Measurements from ENCODE around the gene LUZP1. TPM values are rescaled to one million over a fixed set of nuclear protein-coding genes. Genes with fewer than 3 reads are reported as not detected.

The LUZP1 gene
- total and polyA plus RNA-seq, 8 donors: 1.7 to 15.2 (median 6.1) TPM

DNA sequence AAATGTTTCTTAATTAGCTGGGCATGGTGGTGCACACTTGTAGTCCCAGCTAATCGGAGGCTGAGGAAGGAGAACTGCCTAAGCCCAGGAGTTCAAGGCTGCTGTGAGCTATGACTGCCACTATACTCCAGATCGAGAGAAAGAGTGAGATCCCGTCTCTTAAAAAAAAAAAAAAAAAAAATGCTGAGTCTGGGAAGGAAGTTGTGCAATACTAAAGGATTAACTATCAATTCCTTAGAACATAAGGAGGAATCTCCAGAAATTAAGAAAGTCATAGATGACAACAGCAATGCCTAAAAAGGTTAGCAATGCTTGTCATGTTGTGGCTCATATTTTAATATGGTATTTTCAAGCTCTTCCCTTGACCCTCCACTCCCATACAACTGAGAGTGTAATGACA lies 5.3 kb downstream of the LUZP1 start:
- ATAC-seq: no peak
- Histone ChIP-seq H3K9me3 (no peaks in the 10 kb centered on the region), H3K4me3 (no peak overlapping the region), H3K27me3 (no peaks in the 10 kb centered on the region), H3K4me1 (peaks cover 0 to 8% (median 5%) of the 10 kb centered on the region in 3 donors), H3K27ac (no peak overlapping the region), H3K36me3 (no peaks in the 10 kb centered on the region)
- FAIRE-seq: no peak
- WGBS, 2 donors: 81 to 86% methylated on average over 3 of the region's 3 CpGs
- TF ChIP-seq, protein P1, sequence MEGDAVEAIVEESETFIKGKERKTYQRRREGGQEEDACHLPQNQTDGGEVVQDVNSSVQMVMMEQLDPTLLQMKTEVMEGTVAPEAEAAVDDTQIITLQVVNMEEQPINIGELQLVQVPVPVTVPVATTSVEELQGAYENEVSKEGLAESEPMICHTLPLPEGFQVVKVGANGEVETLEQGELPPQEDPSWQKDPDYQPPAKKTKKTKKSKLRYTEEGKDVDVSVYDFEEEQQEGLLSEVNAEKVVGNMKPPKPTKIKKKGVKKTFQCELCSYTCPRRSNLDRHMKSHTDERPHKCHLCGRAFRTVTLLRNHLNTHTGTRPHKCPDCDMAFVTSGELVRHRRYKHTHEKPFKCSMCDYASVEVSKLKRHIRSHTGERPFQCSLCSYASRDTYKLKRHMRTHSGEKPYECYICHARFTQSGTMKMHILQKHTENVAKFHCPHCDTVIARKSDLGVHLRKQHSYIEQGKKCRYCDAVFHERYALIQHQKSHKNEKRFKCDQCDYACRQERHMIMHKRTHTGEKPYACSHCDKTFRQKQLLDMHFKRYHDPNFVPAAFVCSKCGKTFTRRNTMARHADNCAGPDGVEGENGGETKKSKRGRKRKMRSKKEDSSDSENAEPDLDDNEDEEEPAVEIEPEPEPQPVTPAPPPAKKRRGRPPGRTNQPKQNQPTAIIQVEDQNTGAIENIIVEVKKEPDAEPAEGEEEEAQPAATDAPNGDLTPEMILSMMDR (IDR thresholded peaks at IDR 0.05): no peak
- DNase-seq: no peak
- intact Hi-C loops (cut with DNase I): no loop called here

DNA sequence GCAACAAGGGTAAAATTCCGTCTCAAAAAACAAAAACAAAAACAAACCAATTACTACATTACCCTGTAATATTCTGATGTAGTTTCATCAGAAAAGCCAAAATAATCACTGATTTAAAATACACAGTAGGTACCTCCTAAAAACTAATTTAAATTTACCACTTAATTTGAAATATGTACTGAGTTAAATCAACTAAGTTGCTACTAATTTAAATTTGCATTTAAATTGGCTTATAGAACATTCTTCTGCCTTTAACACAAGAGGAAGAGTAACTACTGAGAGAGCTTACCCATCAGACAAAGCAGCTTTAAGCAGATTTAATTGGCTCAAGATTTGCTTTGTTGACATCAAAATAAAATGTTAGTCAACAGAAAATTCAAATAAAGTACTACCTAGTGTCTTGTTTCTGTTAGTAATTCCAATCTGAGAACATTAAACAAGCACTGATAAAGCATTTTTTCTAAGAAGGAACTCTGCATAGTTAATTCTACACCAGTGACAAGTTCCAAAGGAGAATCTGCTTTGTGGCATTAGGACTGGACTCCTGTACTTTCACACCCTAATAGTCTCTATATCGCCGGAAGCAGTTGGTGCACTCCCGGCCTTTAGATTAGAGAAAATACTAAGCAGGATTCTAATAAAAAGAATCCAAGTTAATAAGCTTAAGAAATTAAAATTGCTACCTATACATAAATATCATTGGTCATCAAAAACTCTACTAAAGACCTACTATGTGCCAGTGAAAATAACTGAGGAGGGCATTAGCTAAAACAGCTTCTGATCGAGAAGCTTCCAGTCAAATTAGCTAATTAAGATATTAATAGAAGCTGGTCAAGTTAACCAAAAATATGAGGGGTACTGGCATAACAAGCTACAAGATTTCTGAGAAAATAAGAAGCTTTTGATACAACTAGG lies 8.4 kb downstream of the LUZP1 start:
- FAIRE-seq (no peak), ATAC-seq (no peak), DNase-seq (no peak)
- WGBS, 2 donors: 75 to 79% methylated on average over 5 of the region's 5 CpGs
- no peaks in the 10 kb centered on the region for H3K36me3 ChIP-seq
- no peak overlapping the region for H3K4me3 ChIP-seq
- no peaks in the 10 kb centered on the region for H3K27me3 ChIP-seq
- H3K27ac ChIP-seq: no peak overlapping the region
- TF ChIP-seq, protein P1 (IDR thresholded peaks at IDR 0.05): no peak
- H3K9me3 ChIP-seq: no peaks in the 10 kb centered on the region
- intact Hi-C loops (cut with DNase I): no loop called here
- H3K4me1 ChIP-seq: peaks cover 0 to 5% (median 0%) of the 10 kb centered on the region in 3 donors

DNA sequence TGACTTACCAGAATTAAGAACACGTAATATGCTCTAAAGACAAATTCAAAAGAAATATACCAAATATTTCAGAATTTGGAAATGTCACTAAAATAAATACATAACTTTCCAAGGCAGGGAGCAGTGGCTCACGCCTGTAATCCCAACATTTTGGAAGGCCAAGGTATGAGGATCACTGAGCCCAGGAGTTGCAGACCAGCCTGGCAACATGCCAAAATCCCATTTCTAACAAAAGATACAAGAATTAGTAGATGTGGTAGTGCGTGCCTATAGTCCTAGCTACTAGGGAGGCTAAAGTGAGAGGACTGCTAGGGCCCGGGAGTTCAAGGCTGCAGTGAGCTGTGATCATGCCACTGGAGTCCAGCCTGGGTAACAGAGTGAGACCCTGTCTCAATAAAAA lies 11.7 kb downstream of the LUZP1 start:
- no peak for ATAC-seq
- 96% methylated on average over 4 of the region's 4 CpGs for WGBS, 2 donors
- FAIRE-seq: no peak
- no peak for DNase-seq
- Histone ChIP-seq H3K36me3 (no peaks in the 10 kb centered on the region), H3K9me3 (no peaks in the 10 kb centered on the region), H3K4me1 (peaks cover 0 to 5% (median 0%) of the 10 kb centered on the region in 3 donors), H3K27ac (no peak overlapping the region), H3K4me3 (no peak overlapping the region), H3K27me3 (no peaks in the 10 kb centered on the region)
- TF ChIP-seq, protein P1 (IDR thresholded peaks at IDR 0.05): no peak
- intact Hi-C loops (cut with DNase I): no loop called here

DNA sequence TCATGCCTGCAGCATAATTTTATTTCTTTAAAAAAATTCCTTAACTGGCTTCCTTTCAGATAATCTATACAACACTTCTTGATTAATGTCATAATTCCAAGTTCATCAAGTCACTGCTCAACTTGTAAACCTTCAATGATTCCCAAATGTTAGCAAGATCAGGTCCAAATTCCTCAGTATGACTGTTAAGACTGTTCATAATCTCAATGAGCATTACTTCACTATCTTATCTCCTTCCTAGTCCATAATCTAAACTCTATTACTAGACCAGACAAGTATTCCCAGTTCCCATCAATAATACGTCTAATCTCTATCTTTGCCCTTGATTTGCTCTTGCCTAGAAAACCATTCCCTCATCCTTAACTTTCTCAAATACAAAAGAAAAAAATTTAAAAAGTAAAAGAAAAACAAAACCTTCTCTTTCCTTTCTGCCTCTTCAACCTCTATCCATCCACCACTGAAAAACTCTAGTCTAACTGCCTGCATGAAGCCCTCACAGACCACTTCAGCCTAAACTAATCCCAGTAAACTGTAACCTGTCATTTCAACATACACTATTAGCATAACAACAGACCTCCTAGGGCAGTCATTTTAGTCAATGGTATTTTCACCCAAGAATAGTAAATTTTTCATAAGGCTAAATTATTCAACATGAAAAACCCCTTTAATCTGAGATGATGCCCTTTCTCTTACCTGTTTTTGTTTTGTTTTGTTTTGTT lies 15.5 kb downstream of the LUZP1 start:
- Histone ChIP-seq H3K4me3 (no peak overlapping the region), H3K27me3 (no peaks in the 10 kb centered on the region), H3K9me3 (no peaks in the 10 kb centered on the region), H3K27ac (no peak overlapping the region), H3K4me1 (peaks cover 0 to 14% (median 0%) of the 10 kb centered on the region in 3 donors), H3K36me3 (no peaks in the 10 kb centered on the region)
- FAIRE-seq (no peak), ATAC-seq (no peak), DNase-seq (no peak)
- TF ChIP-seq, protein P1 (IDR thresholded peaks at IDR 0.05): no peak
- intact Hi-C loops (cut with DNase I): no loop called here
- WGBS, 2 donors: 16 to 22% methylated on average over 1 of the region's 1 CpG
